DMS 273 (cell line): ENCODE measurements around the gene THAP12.
"Not testable (repeated sequence)": the region's sequence is repeated elsewhere in the genome, so short reads cannot be mapped to it uniquely, and the experiment has no call there.

Experiments
- DNase-seq: peaks from one replicate; lab custom pipeline; 2025; ENCODE audit not compliant: unreplicated experiment; lab: John Stamatoyannopoulos, UW

THAP12 gene

GRCh38 chr11:76329084-76329648 lies 51.8 kb downstream of the THAP12 start:
- no peak for DNase-seq

- no peak for DNase-seq
Measured at GRCh38 chr11:76327756-76328388, 53.1 kb downstream of the THAP12 start.

GRCh38 chr11:76327202-76327601 lies 53.7 kb downstream of the THAP12 start:
- no peak for DNase-seq

GRCh38 chr11:76325185-76325584 lies 55.7 kb downstream of the THAP12 start:
- DNase-seq: no peak

GRCh38 chr11:76323804-76324203 lies 57.1 kb downstream of the THAP12 start:
- DNase-seq: no peak

GRCh38 chr11:76323375-76323774 lies 57.6 kb downstream of the THAP12 start:
- not testable (repeated sequence) for DNase-seq

- no peak for DNase-seq
Measured at GRCh38 chr11:76322942-76323341, 58.0 kb downstream of the THAP12 start.

GRCh38 chr11:76322540-76322939 lies 58.4 kb downstream of the THAP12 start:
- DNase-seq: no peak

- DNase-seq: no peak
Measured at GRCh38 chr11:76321820-76322524, 59.0 kb downstream of the THAP12 start.

GRCh38 chr11:76321340-76321739 lies 59.6 kb downstream of the THAP12 start:
- no peak for DNase-seq

GRCh38 chr11:76320929-76321328 lies 60.0 kb downstream of the THAP12 start:
- DNase-seq: no peak

GRCh38 chr11:76319798-76320197 lies 61.1 kb downstream of the THAP12 start:
- DNase-seq: not testable (repeated sequence)

- DNase-seq: peak; percentile 86
Measured at GRCh38 chr11:76318744-76319384, 62.1 kb downstream of the THAP12 start.

GRCh38 chr11:76317296-76317695 lies 63.6 kb downstream of the THAP12 start:
- peak; percentile 14 for DNase-seq

- DNase-seq: no peak
Measured at GRCh38 chr11:76316726-76317125, 64.2 kb downstream of the THAP12 start.

- peak; percentile 23 for DNase-seq
Measured at GRCh38 chr11:76315182-76315853, 65.6 kb downstream of the THAP12 start.

GRCh38 chr11:76314741-76315090 lies 66.2 kb downstream of the THAP12 start:
- DNase-seq: no peak

GRCh38 chr11:76313913-76314740 lies 66.8 kb downstream of the THAP12 start:
- no peak for DNase-seq

- no peak for DNase-seq
Measured at GRCh38 chr11:76313271-76313670, 67.7 kb downstream of the THAP12 start.

- no peak for DNase-seq
Measured at GRCh38 chr11:76310832-76311595, 69.9 kb downstream of the THAP12 start.
